Mucosa of descending colon (tissue), 3 donors: ENCODE data around the gene MCC. TPM values are rescaled to one million over a fixed set of nuclear protein-coding genes. Genes with fewer than 3 reads are reported as not detected.

ENCODE experiments used
- ATAC-seq: fragments of 200-7000 bp; cut with Tn5 transposase; one replicate; pipeline ENCODE4 v1.9.1; 2020; ENCODE audit warnings: mild to moderate bottlenecking, moderate library complexity
- DNase-seq, 3 donors: peaks; one replicate each; pipeline ENCODE4 v3.0.0-alpha.2; 2020
- H3K36me3 ChIP-seq: fragments of 200-600 bp; one replicate; pipeline ENCODE4 v1.8.0; 2021; ENCODE audit warnings: low read depth, mild to moderate bottlenecking
- H3K4me1 ChIP-seq: fragments of 200-600 bp; one replicate; pipeline ENCODE4 v1.8.0; 2021; ENCODE audit warnings: low read depth, mild to moderate bottlenecking
- H3K4me3 ChIP-seq: fragments of 200-600 bp; one replicate; pipeline ENCODE4 v1.8.0; 2021; ENCODE audit warnings: mild to moderate bottlenecking
- H3K9me3 ChIP-seq: fragments of 200-600 bp; one replicate; pipeline ENCODE4 v1.8.0; 2021; ENCODE audit warnings: mild to moderate bottlenecking
- intact Hi-C, 2 donors: fragments of 100-400 bp; cut with DNase I in 1 of 2; cut with micrococcal nuclease in 1 of 2; formaldehyde crosslinking; loops; one replicate each; pipeline versions ENCODE4 v1.11.0 to v1.11.1; 2022; cut with DNase I, micrococcal nuclease
- total RNA-seq, 3 donors: library from RNA; stranded (reverse); fragmentation: NEBNext Ultra II Directional in 2 of 3; extraction: Animal tissue kit (Norgen Biotek cat#: 25700) in 2 of 3; gene quantifications; one replicate each; pipeline versions ENCODE4 v1.2.1 to v1.2.4, GENCODE V29; 2021 to 2023
- TF ChIP-seq, protein P1 (sequence below): fragments of 200-600 bp; IDR thresholded peaks from one replicate; pipeline ENCODE4 v1.8.0; 2022; ENCODE audit warnings: antibody characterized with exemption, mild to moderate bottlenecking
- donor health status: DM: no; HTN: no; CAD: no; lungs with moderate emphysema.
- donor health status: DM: no; HTN: no; CAD: no.
- donor health status: DM: no; HTN: yes; CAD: no.

MCC gene
- total RNA-seq, 3 donors from 2014 or later = 1.5 to 7.4 (median 4.4) TPM

DNA sequence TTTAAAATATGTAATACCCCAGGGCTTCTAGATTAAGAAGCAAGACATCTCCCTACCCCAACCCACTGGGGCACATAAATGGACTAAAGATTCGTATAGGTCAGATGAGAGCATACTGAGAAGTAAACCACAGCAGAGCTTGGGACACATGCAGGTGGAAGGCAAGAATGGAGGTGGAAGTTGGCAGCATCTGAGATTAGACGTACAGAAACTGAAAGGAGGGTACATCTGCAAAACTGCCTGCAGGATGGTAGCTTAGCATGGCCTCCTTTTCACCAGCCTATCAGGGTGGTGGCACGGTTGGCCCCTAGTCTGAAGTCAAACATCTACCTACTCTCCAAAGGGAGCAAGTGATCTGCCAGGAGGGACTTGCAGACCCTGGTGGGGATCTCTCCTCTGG lies 235.2 kb downstream of the MCC start:
- Histone ChIP-seq H3K9me3 (no peaks in the 10 kb centered on the region), H3K4me3 (no peak overlapping the region), H3K36me3 (no peaks in the 10 kb centered on the region), H3K4me1 (no peaks in the 10 kb centered on the region)
- DNase-seq (no peak), ATAC-seq (no peak)
- TF ChIP-seq, protein P1, sequence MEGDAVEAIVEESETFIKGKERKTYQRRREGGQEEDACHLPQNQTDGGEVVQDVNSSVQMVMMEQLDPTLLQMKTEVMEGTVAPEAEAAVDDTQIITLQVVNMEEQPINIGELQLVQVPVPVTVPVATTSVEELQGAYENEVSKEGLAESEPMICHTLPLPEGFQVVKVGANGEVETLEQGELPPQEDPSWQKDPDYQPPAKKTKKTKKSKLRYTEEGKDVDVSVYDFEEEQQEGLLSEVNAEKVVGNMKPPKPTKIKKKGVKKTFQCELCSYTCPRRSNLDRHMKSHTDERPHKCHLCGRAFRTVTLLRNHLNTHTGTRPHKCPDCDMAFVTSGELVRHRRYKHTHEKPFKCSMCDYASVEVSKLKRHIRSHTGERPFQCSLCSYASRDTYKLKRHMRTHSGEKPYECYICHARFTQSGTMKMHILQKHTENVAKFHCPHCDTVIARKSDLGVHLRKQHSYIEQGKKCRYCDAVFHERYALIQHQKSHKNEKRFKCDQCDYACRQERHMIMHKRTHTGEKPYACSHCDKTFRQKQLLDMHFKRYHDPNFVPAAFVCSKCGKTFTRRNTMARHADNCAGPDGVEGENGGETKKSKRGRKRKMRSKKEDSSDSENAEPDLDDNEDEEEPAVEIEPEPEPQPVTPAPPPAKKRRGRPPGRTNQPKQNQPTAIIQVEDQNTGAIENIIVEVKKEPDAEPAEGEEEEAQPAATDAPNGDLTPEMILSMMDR = no peak
- intact Hi-C loops = no loop called here

DNA sequence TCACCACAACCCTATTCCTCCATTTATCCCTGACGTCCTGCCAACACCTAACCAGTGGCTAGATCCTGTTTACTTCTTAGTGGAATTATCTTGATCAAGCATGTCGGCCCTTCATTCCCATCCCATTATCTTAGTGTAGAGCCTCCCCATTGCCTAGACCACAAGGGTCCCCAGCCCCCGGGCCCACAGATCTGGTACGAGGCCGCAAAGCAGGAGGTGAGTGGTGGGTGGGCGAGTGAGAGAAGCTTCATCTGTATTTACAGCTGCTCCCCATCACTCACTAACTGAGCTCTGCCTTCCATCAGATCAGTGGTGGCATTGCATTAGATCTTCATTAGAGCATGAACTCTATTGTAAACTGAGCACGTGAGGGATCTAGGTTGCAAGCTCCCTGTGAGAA lies 236.2 kb downstream of the MCC start:
- TF ChIP-seq, protein P1 = no peak
- Histone ChIP-seq H3K9me3 (no peaks in the 10 kb centered on the region), H3K4me3 (no peak overlapping the region), H3K36me3 (no peaks in the 10 kb centered on the region), H3K4me1 (no peaks in the 10 kb centered on the region)
- intact Hi-C loops = no loop called here
- DNase-seq (no peak), ATAC-seq (no peak)

DNA sequence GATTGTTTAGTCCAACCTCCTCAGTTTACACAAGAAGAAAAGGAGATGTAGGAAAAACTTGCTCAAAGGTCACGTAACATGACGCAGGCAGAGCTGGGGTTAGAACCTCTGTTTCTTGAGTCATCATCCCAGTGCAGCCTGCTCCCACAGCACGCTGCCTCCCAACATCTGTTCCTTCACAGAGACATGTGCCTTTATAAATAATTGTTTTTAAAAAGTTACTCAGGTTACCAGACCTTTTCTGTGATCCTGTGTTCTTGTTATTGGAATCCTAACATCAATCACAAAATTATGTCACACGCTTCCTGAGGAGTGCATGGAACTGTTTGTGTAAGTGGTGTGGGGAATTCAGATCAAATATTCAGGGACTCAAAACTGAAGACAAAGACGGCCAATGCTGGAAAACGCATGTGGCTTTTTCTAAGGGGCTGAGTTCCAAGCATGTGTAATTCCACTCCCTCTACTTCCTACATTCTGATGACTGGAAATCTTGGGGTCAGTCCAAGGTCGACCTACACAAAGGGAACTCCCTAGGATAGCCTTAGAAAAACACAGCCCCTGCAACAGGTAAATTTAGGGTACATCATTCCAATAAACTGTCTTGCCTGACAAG lies 237.8 kb downstream of the MCC start:
- Histone ChIP-seq H3K4me1 (no peaks in the 10 kb centered on the region), H3K36me3 (no peaks in the 10 kb centered on the region), H3K4me3 (no peak overlapping the region), H3K9me3 (no peaks in the 10 kb centered on the region)
- intact Hi-C loops = no loop called here
- DNase-seq (peak in 1 of 3 donors; percentile 22), ATAC-seq (peak; percentile 51)
- TF ChIP-seq, protein P1 = no peak

DNA sequence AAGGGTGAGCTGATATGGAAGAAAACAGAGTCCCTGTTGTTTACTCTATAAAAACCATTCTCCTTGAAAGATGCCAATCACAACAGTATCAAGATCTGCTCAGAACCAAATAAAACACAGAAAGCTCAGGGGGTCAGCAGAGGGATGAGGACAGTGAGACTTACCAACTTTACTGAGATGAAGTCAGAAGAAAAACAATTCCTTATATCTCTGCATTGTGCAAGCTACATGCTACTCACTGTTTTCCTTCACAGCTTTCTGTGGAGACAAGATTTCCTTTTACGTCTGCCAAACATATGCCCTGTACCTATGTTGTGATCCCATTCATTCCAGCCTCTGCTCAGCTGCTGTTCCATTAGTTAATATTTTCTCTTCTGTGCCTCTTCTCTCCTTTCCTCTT lies 239.0 kb downstream of the MCC start:
- intact Hi-C loops = no loop called here
- H3K4me3 ChIP-seq = no peak overlapping the region
- no peak for DNase-seq
- no peak for ATAC-seq
- no peaks in the 10 kb centered on the region for H3K36me3 ChIP-seq
- H3K9me3 ChIP-seq = no peaks in the 10 kb centered on the region
- TF ChIP-seq, protein P1 = no peak
- no peaks in the 10 kb centered on the region for H3K4me1 ChIP-seq

DNA sequence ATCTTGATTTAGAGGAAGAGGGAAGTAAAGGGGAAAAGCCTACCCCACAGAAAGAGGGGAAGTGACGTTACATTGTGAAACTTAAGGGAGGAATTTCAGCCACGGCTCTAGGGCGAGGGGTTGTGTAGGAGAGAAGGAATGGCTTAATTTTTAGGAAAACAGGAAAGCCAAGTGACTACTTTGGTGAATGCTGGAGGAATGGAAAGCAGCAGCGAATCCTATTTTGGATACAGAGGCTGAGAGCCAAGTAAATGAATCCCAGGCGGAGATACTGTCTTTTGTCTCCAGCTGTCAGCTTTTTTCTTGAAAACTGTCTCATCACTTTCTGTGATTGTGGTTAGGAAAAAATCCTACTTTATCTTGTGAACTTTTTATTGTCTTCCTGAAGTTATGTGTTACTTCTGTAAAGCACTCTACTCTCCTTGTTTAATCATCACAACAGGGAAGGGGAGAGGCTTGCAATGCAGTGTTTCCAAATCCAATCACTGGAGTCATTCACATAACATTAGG lies 241.8 kb downstream of the MCC start:
- intact Hi-C loops = no loop called here
- Histone ChIP-seq H3K9me3 (no peaks in the 10 kb centered on the region), H3K4me1 (no peaks in the 10 kb centered on the region), H3K4me3 (no peak overlapping the region), H3K36me3 (no peaks in the 10 kb centered on the region)
- ATAC-seq (peak; percentile 33), DNase-seq (no peak)
- TF ChIP-seq, protein P1 = no peak
